ENCODE results near the gene CPT2. TPM values are rescaled to one million over a fixed set of nuclear protein-coding genes. Genes with fewer than 3 reads are reported as not detected.

The CPT2 gene
- total and polyA plus RNA-seq, 2 of the 4 experiments (the other 2 are of a cell fraction), result 15.8 to 16.0 TPM

DNA sequence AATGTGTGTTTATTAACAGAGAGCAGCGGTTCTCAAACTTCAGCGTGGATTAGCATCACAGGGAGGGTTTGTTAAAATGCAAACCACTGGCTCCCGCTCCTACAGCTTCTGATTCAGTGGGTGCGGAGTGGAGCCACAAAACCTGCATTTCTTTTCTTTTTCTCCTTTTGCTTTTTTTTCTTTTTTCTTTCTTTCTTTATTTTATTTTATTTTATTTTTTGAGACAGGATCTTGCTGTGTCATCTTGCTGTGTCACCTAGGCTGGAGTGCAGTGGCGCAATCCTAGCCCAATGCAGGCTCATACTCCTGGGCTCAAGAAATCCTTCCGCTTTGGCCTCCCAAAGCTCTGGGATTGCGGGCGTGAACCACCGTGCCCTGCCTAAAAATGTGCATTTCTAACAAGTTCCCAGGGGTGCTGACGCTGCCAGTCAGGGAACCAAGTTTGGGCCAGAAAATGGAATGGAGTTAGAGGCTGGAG, 33.3 kb upstream of the CPT2 start:
- Histone ChIP-seq H3K27me3 (ENCODE audit: control insufficient read depth, insufficient read depth, low read length) (no peaks in the 10 kb centered on the region), H3K4me3 (ENCODE audit: insufficient read depth, low read depth, low read length) (no peak overlapping the region), H4K20me1 (ENCODE audit: insufficient read depth, low read length) (no peaks in the 10 kb centered on the region), H2BK5ac (ENCODE audit: low read depth, low read length, poor library complexity, severe bottlenecking) (no peak overlapping the region), H3K9me3 (ENCODE audit: control insufficient read depth, insufficient read depth, low read length) (no peaks in the 10 kb centered on the region), H2BK20ac (ENCODE audit: low read depth, low read length) (no peak overlapping the region), H3K27ac (ENCODE audit: insufficient read depth, low read length) (no peak overlapping the region), H3K36me3 (ENCODE audit: control insufficient read depth, insufficient read depth, low read length) (no peaks in the 10 kb centered on the region), H2AFZ (replicated peaks; ENCODE audit: low read length, poor library complexity) (no peak overlapping the region), H2BK15ac (ENCODE audit: low read depth, low read length) (no peak overlapping the region), H4K5ac (ENCODE audit: low read depth, low read length) (0 out of 2 replicates have a peak overlapping the region, but pooled peaks have one; percentile 5), H3K4me2 (ENCODE audit: low read depth, low read length) (no peak overlapping the region), H4K91ac (ENCODE audit: insufficient read depth, low read depth, low read length) (peak overlapping the region; percentile 65; the same call in 1 of the 2 replicates), H3K79me1 (ENCODE audit: low read depth in 1 of 2, low read length in 2 of 2) (no peaks in the 10 kb centered on the region), H3K23ac (ENCODE audit: low read depth, low read length) (no peak overlapping the region; the same call in 1 of the 2 replicates), H4K8ac (ENCODE audit: low read depth in 2 of 2, low read length in 2 of 2) (peak overlapping the region in 1 of 2 experiments; percentile 19; a peak in 1 of 4 replicates), H3K18ac (ENCODE audit: low read depth, low read length) (peak overlapping the region; percentile 6; the same call in 1 of the 2 replicates), H3K9ac (ENCODE audit: low read depth, low read length) (no peak overlapping the region), H3K9me1 (ENCODE audit: insufficient read depth, low read length) (0 out of 2 replicates have a peak, but pooled peaks cover 3% of the 10 kb centered on the region), H2AK9ac (replicated peaks; ENCODE audit: low read depth, low read length, poor library complexity) (no peak overlapping the region), H2BK120ac (ENCODE audit: low read depth, low read length) (peak overlapping the region; percentile 25; the same call in 1 of the 2 replicates), H3K14ac (replicated peaks; ENCODE audit: low read depth, low read length) (no peak overlapping the region), H3K4me1 (ENCODE audit: control insufficient read depth, insufficient read depth, low read length) (peaks cover 5% of the 10 kb centered on the region; the same call in 1 of the 2 replicates), H2AK5ac (ENCODE audit: low read depth, low read length) (no peak overlapping the region), H3K4ac (ENCODE audit: low read depth, low read length) (peak overlapping the region; percentile 75), H3K56ac (ENCODE audit: extremely low read depth, insufficient read depth, low read length) (no peak overlapping the region)
- ChIA-PET POLR2A (ENCODE audit: unreplicated experiment) (no interaction called here), CTCF (interaction anchor here (0.7 kb wide), 1 partner anchor 15 kb away, joined by 3 read pairs; no protein-coding TSS in a partner anchor)
- TF ChIP-seq POLR2A (IDR thresholded peaks at IDR 0.05; ENCODE audit: low read depth, low read length) (no peak), RFX5 (IDR thresholded peaks at IDR 0.05; ENCODE audit: low read depth, low read length) (no peak), NFE2L2 (IDR thresholded peaks at IDR 0.05; ENCODE audit: low read depth, low read length) (peak; percentile 63; the same call in 1 of the 2 replicates), CEBPB (IDR thresholded peaks at IDR 0.05; ENCODE audit: low read depth, low read length) (peak; percentile 81), MAZ (IDR thresholded peaks at IDR 0.05; ENCODE audit: borderline replicate concordance, low read depth, low read length) (no peak)
- TF ChIP-seq, protein P1, sequence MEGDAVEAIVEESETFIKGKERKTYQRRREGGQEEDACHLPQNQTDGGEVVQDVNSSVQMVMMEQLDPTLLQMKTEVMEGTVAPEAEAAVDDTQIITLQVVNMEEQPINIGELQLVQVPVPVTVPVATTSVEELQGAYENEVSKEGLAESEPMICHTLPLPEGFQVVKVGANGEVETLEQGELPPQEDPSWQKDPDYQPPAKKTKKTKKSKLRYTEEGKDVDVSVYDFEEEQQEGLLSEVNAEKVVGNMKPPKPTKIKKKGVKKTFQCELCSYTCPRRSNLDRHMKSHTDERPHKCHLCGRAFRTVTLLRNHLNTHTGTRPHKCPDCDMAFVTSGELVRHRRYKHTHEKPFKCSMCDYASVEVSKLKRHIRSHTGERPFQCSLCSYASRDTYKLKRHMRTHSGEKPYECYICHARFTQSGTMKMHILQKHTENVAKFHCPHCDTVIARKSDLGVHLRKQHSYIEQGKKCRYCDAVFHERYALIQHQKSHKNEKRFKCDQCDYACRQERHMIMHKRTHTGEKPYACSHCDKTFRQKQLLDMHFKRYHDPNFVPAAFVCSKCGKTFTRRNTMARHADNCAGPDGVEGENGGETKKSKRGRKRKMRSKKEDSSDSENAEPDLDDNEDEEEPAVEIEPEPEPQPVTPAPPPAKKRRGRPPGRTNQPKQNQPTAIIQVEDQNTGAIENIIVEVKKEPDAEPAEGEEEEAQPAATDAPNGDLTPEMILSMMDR (conservative IDR thresholded peaks at IDR 0.05; ENCODE audit: low read depth, low read length), result no peak
- intact Hi-C loops (cut with micrococcal nuclease) (no loop called here), in situ Hi-C loops (cut with MboI; ENCODE audit: low sequenced_read_pairs) (no loop called here), dilution Hi-C loops (cut with HindIII; ENCODE audit: low sequenced_read_pairs, unreplicated experiment) (no loop called here)
- no TSS peak for BruUV-seq (replicated peaks)
- no CpG with 5 or more reads among the region's 10 CpGs for WGBS, 2 experiments (ENCODE audit: extremely low coverage in 2 of 2, insufficient read length in 1 of 2)
- no peak for DNase-seq
- no peak for ATAC-seq (ENCODE audit: low read depth)
